ENCODE data around the gene PLPP7.
"Not testable (repeated sequence)": the region's sequence is repeated elsewhere in the genome, so short reads cannot be mapped to it uniquely, and the experiment has no call there.

Gene PLPP7

DNA sequence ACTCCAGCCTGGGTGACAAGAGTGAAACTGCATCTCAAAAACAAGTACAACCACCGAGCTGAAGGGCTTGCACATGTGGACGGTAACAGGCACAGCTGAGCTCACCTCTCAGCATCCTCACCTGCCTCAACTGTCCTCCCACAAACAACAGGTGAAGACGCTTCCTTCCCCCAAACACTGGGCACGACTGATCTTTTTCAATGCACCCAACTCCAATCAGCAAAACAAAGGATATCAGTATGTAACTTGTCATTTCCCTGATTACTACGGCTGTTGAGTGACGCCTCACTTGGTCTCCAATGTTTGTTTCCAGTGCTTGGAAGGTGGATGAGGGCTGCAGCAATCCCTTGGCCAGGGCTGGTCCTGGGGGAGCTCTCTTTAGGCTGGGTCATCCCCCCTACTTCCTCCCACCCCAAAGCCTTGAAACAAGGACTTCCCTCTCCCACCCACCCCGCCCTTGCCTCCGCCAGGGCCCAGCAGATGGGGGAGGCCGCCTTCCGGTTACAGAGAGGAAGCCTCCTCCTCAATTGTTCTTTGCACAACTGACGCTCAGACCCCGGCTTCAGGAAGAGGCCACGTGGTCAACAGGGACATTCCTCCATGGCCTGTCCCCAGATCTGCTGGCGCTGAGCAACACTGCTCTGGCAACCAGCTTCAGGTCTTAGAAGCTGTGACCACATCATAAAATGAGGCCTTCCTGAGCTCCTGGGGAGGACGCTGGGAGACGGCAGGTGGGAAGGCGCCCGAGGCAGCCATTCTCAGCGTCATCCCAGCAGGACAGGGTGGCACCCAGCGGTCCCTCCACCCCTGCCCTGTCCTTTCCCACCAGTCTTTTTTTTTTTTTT is 19.1 kb upstream of the PLPP7 start:
- DNase-seq, result peak; percentile 52

DNA sequence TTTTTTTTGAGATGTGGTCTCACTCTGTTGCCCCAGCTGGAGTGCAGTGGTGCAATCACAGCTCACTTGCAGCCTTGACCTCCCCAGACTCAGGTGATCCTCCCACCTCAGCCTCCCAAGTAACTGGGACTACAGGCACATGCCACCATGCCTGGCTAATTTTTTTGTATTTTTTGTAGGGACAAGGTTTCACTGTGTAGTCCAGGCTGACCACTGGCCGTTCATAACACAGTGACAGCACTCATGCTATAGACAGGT is 18.6 kb upstream of the PLPP7 start:
- not testable (repeated sequence) for DNase-seq

DNA sequence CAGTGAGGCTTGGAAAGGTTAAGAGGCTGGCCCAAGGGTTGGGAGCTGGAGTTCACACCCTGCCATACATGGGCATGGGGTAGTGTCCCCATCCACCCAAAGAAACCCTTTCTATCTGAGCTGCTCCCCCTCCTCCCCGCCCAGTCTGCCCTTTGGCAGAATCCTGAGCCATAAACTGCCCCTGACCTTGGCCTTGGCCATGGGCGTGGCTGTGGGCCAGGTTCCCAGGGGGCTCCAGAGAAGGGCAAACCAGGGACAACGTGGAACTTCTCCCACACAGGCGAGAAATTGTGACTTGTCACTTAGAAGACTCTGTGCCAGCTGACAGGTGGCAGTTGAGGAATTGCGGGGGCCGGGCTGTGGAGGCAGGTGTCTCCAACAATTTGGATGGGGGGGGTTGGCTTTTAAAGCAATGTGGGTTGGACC is 18.0 kb upstream of the PLPP7 start:
- no peak for DNase-seq

DNA sequence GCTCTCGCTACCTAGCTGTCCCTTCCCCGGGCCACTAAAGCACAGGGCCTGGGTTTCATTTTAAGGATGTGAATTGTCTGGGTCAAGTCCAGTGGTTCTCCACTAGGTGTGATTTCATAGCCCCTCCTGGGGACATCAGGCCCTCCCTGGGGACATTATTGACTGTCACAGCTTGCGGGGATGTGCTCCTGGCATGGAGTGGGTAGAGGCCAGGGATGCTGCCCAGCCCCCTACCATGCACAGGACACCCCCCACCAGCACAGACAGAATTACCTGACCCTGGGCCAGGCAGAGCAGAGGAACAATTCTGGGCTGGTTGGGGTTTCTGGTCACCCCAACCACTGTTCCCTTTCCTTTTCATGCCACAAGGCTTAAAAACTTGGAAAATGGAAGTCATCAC is 17.3 kb upstream of the PLPP7 start:
- DNase-seq, result no peak

DNA sequence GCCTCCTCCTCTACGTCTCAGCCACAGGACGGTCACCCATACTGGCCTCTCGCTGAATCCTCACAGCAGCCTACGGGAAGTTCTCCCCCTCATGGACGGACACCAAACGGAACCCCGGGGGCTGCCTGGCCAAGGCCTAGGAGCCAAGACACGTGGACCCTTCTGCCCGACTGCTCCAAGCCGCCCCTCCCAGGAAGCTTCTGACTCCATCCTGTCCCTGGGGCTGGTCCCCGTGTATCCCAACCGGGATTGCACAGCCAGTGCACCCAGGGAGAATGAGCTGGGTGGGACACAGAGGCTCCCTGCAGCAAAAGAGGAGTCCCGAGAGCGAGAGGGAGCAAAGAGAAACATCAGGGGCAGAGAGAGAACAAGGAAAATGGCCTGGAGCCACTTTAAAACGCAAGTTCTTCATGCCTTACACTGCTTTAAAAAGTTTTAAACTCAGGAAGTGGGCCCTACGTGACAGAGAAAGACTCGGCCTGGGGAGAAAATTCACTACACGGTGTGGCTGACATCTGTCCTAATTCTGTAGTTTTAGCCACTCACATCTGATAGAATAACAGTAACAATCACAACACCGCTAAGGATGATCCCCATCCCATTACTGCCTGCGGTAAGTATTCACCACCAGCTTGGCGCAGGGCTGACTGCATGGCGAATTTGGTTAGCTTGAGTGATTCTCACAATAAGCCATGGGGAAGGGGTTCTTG is 16.2 kb upstream of the PLPP7 start:
- peak; percentile 25 for DNase-seq

- no peak for DNase-seq
Measured at GRCh38 chr9:131273856-131274673, 15.5 kb upstream of the PLPP7 start.

- DNase-seq, result peak; percentile 36
Measured at GRCh38 chr9:131274674-131275331, 14.7 kb upstream of the PLPP7 start.

DNA sequence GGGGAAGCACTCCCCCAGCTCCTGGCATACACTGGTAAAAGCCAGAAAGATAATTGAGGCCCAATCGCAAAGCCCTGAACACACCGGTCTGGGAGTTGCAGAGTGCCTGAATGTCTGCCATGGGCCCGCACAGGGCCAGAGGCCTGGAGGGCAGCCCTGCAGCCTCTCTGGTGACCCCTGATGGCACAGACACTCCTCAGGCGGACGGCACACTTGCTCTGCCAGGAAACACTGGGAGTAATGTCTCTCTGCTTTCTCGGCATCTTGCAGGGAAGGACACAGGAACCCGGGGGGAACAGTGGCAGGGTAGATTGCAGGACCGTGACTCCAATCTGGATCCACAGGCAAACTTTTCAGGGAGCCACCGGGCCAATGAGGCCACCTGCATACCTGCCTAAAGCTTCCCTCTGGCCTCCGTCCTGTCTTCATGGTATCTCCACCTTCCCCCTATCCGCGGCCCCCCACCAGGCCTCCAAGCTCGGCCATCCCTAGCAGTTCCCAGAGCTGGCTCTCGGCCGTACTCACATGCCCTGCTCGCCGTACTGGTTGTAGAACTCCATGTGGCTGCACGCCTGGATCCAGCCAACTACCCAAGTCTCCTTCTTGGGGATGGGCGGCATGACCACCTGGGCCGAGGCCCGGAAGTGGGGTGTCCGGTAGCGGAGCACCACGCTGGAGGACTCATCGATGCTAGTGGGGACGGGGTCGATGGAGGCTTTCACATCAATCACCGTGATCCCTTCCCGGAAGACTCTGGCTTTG is 14.0 kb upstream of the PLPP7 start:
- peak; percentile 25 for DNase-seq

DNA sequence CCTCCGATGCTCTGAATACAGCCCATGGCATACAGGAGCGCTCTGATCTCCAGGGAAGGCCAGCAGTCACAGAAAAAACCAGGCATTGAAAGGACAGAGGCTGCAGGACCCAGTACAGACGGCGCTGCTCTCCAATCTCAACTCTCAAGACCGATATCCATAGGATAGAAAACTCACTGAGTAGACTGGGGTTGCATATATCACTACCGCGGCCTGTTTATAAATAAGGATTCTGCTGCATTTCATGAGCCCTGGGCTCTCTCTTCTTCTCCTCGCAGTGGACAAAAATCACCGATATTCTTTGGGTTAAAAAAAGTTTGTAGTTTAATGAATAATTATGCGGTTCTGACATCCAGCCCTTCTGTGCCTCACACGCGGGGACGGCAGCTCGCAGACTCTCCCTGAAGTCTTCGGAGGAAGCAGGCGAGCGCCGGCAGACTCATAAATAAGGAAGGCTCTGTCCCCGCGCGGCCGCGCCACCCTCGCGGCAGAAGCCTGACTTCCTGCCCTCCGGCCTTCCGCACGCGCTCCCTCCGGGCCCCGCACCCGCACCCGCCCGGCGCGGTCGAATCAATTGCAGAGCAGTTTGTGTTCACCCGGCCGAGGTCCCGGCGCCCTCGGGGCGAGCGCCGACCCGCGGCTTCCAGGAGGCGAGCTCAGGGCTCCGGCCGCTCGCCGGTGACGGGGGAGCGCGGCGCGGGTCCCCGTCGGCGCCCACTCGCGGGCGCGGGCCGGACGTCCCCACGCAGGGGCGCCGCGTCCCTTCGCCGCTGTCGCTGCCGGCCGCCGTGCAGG is 13.2 kb upstream of the PLPP7 start, which contains the start of gene FAM78A:
TSS of gene FAM78A (minus strand) at position 417 of the 795 bp plus-strand sequence. CDS start at position 86, 331 bp downstream.
- DNase-seq, result peak; percentile 52

- peak; percentile 31 for DNase-seq
Measured at GRCh38 chr9:131276891-131277286, 12.6 kb upstream of the PLPP7 start.

GRCh38 chr9:131277287-131277909 is 12.1 kb upstream of the PLPP7 start:
- no peak for DNase-seq

GRCh38 chr9:131277910-131278701 is 11.4 kb upstream of the PLPP7 start:
- peak; percentile 76 for DNase-seq

DNA sequence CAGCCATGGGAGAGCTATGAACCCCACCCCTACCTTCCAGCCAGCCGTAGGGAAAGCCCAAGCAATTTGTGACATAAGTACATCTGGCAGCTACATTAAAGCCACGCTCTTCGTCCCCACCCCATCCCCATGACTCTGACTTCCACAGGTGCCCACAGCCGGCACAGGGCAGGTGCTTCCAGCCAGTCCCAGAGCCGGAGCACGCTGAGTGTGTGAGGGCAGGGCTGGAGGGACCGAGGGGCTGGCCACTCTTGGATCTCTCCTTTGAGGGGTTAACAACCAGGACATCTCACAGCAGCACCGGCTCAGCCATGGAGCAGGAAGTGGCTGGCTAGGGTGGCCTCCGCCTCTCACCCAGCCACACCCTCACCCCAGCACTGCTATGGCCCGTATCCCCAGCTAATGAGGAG is 10.8 kb upstream of the PLPP7 start:
- no peak for DNase-seq

- DNase-seq, result no peak
Measured at GRCh38 chr9:131279196-131279862, 10.2 kb upstream of the PLPP7 start.

DNA sequence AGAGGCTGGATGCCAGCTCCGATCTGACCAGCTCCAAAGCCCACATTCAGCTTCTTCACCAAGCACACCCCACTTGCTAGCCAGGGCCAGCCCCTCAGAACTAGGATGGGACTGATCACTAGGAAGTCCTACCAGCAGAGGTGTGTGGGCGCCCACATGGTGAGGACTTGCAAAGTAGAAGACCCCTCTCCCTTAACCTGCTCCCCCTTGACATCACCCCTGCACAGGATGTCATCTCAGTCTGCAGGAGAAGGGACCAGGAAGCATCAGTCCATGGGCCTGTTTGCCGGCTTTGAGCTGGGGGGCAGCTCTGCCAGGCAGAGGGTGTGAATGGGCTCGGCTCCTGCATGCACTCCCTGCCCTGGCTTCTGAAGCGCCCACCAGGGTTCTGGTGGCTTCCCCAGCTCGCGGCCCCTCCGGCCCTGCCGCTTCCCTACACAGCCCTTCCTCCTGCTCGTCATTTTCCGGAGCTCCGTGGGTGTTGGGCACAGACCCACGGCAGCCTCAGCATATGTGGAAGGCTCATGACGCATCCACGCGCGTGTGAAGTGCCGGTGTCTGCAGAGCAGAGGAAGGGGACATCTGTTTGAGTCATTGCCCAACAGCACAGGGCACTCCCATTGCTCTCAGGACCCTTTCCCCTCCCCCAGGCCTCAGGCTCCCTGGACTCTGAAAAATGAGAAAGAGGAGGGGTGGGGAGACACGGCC is 9.5 kb upstream of the PLPP7 start:
- DNase-seq, result no peak

DNA sequence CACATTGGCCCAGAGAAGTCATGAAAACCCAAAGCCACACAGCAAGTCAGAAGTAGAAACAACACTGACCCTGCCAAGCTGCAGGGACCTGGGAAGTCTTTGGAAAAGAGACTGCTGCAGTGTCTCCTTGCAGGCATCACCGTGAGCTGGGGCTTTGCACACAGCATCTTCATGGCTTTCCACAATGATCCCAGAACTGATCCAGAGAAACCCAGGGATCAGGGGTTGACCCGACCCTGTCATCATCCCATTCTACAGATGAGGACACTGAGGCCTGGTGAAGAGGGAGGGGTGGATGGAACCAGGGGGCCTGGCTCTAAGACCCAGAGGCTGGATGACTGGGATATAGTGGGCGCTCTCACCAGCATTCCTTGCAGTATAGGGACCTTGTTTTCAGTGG is 8.9 kb upstream of the PLPP7 start:
- no peak for DNase-seq

GRCh38 chr9:131281119-131281965 is 8.2 kb upstream of the PLPP7 start:
- DNase-seq, result no peak

DNA sequence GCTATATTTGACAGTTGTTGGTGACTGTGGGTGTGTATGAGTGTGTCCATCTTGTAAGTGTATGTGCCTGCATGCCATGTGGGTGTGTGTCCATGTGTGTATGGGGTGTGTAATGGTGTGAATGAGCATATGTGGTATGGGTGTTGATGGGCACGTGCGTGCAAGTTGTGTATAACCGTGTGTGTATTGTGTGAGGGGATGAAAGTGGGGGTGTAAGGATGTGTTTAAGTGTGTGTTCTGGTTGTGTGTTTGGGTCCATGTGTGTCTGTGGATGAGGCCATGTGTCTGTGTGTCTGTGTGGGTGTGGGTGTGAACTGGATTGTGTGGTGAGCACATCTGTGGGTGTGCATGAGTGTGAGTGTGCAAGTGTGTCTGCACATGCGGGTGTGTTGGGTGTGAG is 7.3 kb upstream of the PLPP7 start:
- no peak for DNase-seq

Data from stimulated activated CD4-positive, alpha-beta T cell treated with anti-CD3 and anti-CD28 coated beads, Interleukin-4, amount 100 ng/mL, for 24 hours (primary cell).